ENCODE measurements around the gene ABCC10.
"Not testable (repeated sequence)": the region's sequence is repeated elsewhere in the genome, so short reads cannot be mapped to it uniquely, and the experiment has no call there.

Gene ABCC10

DNA sequence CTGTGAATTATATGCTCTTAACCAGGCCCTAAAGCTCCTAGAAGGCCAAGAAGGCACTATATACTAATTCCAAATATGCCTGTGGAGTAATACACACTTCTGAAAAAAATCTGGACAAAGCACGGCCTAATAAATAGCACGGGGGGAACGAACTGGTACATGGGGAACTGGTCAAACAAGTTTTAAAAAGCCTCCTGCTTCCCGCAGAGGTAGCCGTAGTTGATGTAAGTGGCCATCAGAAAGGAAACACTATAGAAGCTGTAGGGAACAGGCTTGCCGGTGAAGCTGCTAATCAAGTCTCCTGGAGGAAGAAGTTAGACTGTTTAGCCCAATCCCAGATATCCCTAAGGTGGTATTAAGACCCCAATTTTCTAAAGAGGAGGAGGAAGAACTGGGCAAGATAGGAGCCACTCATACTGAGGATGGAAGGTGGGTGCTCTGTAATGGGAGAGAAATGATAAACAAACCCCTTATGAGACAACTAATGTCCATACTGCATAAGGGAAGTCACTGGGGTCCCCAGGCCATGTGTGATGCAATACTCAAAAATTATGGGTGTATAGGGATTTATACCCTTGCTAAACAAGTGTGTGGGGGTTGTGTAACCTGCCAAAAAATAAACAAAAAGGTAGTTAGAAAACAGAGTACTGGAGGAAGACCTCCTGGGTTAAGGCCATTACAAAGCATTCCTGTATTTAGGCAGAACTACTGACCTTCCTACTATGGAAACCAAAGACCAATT, 30.8 kb upstream of the ABCC10 start:
- no peak overlapping the region for H3K4me3 Mint-ChIP-seq
- H3K27me3 Mint-ChIP-seq, result peaks cover 42% of the 10 kb centered on the region
- ATAC-seq, result no peak
- H3K27ac Mint-ChIP-seq, result no peak overlapping the region
- no peaks in the 10 kb centered on the region for H3K9me3 Mint-ChIP-seq
- no peaks in the 10 kb centered on the region for H3K36me3 Mint-ChIP-seq
- peaks cover 20% of the 10 kb centered on the region for H3K4me1 Mint-ChIP-seq

DNA sequence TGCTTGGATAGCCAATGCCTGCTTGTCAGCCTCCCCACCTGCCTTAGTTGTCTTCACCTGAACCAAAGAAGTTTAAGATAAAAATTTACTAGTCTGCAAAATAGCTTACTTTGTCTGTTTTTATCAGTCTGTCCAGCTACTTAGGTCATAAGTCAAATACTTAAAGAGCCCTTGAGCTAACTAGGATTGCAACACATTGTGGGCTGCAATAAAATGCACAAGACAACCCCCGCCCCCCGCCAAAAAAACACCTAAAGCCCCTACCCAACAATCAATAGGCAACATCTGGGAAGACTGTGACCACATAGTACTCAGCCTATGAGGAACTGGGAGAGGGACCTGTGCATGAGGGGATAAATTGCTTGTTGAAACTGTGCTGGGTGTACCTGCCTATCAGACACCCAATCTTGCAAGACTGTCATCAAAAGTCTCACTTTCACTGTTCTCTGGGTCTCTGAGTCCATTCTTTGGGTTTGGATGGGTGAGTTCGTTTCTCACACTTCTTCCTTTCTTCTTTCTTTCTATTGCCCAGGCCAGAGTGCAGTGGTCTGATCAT, 27.3 kb upstream of the ABCC10 start:
- H3K4me1 Mint-ChIP-seq, result no peaks in the 10 kb centered on the region
- no peak overlapping the region for H3K4me3 Mint-ChIP-seq
- H3K27ac Mint-ChIP-seq, result no peak overlapping the region
- no peaks in the 10 kb centered on the region for H3K9me3 Mint-ChIP-seq
- H3K27me3 Mint-ChIP-seq, result peaks cover 29% of the 10 kb centered on the region
- H3K36me3 Mint-ChIP-seq, result no peaks in the 10 kb centered on the region
- no peak for ATAC-seq

DNA sequence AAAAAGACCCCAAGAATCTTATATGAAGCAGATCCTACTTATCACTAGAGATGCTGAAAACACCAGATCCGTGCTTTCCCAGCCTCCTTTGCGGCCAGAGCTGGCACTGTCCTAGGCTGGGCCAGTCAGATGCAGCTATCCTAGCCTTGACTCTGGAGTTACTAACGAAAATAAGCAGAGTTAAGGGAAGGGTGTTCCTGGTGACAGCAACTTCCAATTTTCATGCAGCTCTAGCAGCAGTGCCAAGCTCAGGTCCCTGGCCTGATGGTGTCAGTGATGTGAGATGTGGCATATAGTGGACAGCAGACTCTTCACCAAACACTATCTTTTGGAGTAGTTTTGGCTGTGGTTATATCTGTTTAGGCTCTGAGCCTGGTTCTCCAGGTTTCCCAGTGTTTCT, 25.6 kb upstream of the ABCC10 start:
- Mint-ChIP-seq H3K36me3 (no peaks in the 10 kb centered on the region), H3K9me3 (no peaks in the 10 kb centered on the region), H3K4me1 (no peaks in the 10 kb centered on the region), H3K27ac (no peak overlapping the region), H3K4me3 (no peak overlapping the region), H3K27me3 (peaks cover 46% of the 10 kb centered on the region)
- no peak for ATAC-seq

DNA sequence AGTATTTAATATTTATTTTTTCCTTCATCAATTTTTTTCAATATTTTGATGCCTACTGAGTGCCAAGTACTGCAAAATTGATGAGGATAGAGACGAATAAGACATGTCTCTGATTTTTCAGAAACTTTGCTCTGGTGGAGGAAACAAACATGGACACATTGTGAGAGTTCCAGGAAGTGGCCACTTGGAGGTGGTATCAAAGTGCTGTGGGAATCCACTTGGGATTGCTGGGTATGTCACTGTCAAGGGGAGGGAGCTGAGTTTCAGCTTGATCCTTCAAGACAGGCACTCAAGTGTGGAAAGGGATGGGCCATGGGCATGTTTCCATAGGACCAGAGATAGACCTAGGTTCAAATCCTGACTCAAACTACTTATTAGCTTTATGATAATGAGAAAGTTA, 24.5 kb upstream of the ABCC10 start:
- H3K9me3 Mint-ChIP-seq, result no peaks in the 10 kb centered on the region
- H3K27ac Mint-ChIP-seq, result no peak overlapping the region
- H3K4me1 Mint-ChIP-seq, result no peaks in the 10 kb centered on the region
- no peaks in the 10 kb centered on the region for H3K36me3 Mint-ChIP-seq
- ATAC-seq, result no peak
- H3K27me3 Mint-ChIP-seq, result peaks cover 57% of the 10 kb centered on the region
- no peak overlapping the region for H3K4me3 Mint-ChIP-seq

DNA sequence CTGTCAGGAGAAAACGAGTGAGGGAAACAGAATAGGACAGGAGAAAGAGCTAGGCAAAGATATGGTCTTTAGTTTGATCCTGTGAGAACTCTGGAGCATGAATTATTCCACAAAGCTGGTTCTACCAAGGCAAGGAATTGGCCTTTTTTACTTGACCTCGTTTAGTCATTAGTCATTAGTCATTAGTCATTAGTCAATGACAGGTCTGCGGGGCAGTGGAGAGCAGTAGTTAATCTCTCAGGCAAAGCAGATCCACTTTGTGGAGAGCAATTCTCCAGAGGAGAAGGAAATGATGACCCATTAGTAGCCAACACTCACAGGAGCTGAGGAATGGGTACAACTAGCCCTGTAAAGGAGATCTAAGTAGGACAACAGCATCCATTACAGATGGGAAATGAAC, 22.0 kb upstream of the ABCC10 start:
- Mint-ChIP-seq H3K4me1 (no peaks in the 10 kb centered on the region), H3K27ac (no peak overlapping the region), H3K4me3 (no peak overlapping the region), H3K27me3 (peaks cover 64% of the 10 kb centered on the region), H3K36me3 (no peaks in the 10 kb centered on the region), H3K9me3 (no peaks in the 10 kb centered on the region)
- ATAC-seq, result no peak

DNA sequence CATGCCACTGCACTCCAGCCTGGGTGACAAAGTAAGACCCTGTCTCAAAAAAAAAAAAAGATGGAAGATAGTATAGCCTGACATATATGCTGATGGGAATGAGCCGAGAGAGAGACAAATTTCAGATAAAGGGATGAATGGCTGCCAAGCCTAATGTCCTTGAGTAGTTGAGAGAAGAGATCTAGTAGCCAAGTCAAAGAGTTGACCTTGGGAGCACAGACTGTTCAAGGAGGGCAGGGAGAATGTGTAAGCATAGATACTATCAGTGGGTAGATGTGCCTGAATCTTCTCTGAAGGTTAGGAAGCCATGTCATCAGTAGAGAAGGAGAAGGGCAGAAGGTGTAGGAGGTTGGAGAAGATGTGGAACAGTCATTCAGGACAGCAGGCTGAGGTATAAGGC, 20.0 kb upstream of the ABCC10 start:
- Mint-ChIP-seq H3K27me3 (peaks cover 55% of the 10 kb centered on the region), H3K4me1 (no peaks in the 10 kb centered on the region), H3K4me3 (no peak overlapping the region), H3K36me3 (no peaks in the 10 kb centered on the region), H3K9me3 (no peaks in the 10 kb centered on the region), H3K27ac (no peak overlapping the region)
- ATAC-seq, result no peak

DNA sequence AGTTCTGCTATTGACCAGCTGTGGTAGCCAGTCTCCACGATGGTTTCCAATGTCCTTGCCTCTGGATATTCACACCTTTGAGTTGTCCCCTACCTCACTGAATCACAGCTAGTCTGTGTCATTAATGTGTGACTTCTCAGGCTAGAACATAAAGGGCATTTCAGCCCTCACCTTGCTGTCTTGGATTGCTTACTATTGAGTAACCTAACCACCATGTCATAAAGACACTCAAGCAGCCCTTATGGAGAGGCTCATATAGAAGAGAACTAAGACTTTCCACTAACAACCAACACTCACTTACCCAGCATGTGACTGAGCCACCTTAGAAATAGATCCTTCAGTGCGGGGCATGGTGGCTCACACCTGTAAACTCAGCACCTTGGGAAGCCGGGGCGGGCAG, 19.1 kb upstream of the ABCC10 start:
- no peak overlapping the region for H3K27ac Mint-ChIP-seq
- H3K27me3 Mint-ChIP-seq, result peaks cover 53% of the 10 kb centered on the region
- ATAC-seq, result no peak
- H3K4me3 Mint-ChIP-seq, result no peak overlapping the region
- H3K4me1 Mint-ChIP-seq, result no peaks in the 10 kb centered on the region
- peaks cover under 1% of the 10 kb centered on the region for H3K9me3 Mint-ChIP-seq
- no peaks in the 10 kb centered on the region for H3K36me3 Mint-ChIP-seq

DNA sequence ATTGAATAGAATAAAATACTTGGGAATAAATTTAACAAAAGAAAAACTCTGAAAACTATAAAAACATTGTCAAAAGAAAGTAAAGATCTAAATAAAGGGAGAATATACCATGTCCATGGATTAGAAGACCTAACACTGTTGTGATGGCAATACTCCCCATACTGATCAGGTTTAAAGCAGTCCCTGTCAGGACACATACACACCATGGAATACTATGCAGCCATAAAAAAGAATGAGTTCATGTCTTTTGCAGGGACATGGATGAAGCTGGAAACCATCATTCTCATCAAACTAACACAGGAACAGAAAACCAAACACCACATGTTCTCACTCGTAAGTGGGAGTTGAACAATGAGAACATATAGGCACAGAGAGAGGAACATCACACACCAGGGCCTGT, 16.6 kb upstream of the ABCC10 start:
- H3K36me3 Mint-ChIP-seq, H3K9me3 Mint-ChIP-seq, ATAC-seq, H3K4me1 Mint-ChIP-seq, H3K27ac Mint-ChIP-seq, H3K4me3 Mint-ChIP-seq: not testable (repeated sequence)
- peaks cover 29% of the 10 kb centered on the region for H3K27me3 Mint-ChIP-seq

DNA sequence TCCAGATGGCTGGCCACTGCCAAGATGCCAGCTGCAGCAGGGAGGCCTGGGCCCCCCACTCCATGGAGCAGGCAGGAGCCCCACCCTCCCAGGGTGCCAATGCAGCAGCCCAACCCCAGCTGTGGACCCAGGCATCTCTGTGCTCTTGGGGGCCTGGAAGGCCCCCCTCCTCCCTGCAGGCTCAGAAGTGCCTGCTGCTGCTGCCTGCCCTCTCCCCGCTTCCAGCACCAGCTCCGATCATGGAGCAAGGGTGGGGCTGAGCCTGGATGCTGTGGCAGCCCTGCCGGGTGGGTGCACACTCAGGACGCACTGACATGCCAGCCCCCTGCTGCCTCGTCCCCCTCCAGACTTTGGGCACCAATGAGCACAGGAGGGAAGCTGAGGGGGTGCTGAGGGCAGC, 14.8 kb upstream of the ABCC10 start:
- Mint-ChIP-seq H3K4me3 (no peak overlapping the region), H3K36me3 (no peaks in the 10 kb centered on the region), H3K4me1 (no peaks in the 10 kb centered on the region), H3K9me3 (peaks cover 3% of the 10 kb centered on the region), H3K27me3 (peaks cover 11% of the 10 kb centered on the region), H3K27ac (no peak overlapping the region)
- no peak for ATAC-seq

DNA sequence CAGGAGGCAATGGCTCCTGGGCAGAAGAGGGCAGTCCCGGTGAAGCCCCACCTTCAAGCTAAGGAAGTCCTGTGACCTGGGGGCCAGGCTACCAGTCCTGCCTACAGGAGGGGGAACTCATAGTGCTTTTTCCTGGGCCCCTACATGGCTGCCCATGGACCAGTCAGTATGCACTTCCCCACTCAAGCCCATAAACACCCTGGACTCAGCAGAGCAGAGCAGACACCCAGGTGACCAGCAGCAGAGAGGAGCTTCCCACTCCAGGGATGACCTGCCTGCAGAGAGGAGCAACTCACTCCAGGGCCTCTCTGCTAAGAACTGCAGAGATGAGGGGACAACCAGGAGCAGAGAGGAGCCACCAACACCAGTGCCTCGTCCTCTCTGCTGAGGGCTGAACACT, 14.3 kb upstream of the ABCC10 start:
- Mint-ChIP-seq H3K9me3 (peaks cover 3% of the 10 kb centered on the region), H3K4me1 (no peaks in the 10 kb centered on the region), H3K4me3 (no peak overlapping the region), H3K27me3 (peaks cover 6% of the 10 kb centered on the region), H3K27ac (no peak overlapping the region), H3K36me3 (no peaks in the 10 kb centered on the region)
- ATAC-seq, result no peak

DNA sequence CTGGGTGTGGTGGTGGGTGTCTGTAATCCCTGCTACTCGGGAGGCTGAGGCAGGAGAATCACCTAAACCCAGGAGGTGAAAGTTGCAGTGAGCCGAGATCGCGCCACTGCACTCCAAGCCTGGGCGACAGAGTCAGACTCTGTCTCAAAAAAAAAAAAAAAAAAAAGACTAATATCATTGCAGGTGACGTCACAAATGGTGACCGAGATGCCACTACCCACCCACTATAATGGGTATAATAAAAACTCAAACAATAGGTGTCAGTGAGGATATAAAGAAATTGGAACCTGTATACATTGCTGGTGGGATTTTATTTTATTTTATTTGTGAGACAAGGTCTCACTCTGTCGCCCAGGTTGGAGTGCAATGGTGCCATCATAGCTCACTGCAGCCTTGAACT, 12.1 kb upstream of the ABCC10 start:
- H3K36me3 Mint-ChIP-seq, H3K27me3 Mint-ChIP-seq, ATAC-seq, H3K27ac Mint-ChIP-seq, H3K4me1 Mint-ChIP-seq, H3K9me3 Mint-ChIP-seq, H3K4me3 Mint-ChIP-seq: not testable (repeated sequence)

DNA sequence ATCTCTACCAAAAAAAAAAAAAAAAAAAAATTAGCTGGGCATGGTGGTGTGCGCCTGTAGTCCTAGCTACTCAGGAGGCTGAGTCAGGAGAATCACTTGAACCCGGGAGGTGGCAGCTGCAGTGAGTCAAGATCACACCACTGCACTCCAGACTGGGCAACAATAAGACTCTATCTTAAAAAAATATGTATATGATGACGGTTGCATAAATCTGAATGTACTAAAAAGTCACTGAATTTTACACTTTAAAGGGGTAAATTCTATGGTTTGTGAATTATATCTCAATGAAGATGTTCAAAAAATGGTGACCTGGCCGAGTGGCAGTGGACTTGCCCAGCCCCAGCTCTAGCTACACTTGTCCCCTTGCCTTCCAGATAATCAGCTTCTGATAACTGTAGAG, 10.4 kb upstream of the ABCC10 start:
- H3K4me3 Mint-ChIP-seq, result no peak overlapping the region
- no peaks in the 10 kb centered on the region for H3K4me1 Mint-ChIP-seq
- H3K27me3 Mint-ChIP-seq, result no peaks in the 10 kb centered on the region
- H3K36me3 Mint-ChIP-seq, result no peaks in the 10 kb centered on the region
- no peak for ATAC-seq
- peaks cover 8% of the 10 kb centered on the region for H3K9me3 Mint-ChIP-seq
- no peak overlapping the region for H3K27ac Mint-ChIP-seq

DNA sequence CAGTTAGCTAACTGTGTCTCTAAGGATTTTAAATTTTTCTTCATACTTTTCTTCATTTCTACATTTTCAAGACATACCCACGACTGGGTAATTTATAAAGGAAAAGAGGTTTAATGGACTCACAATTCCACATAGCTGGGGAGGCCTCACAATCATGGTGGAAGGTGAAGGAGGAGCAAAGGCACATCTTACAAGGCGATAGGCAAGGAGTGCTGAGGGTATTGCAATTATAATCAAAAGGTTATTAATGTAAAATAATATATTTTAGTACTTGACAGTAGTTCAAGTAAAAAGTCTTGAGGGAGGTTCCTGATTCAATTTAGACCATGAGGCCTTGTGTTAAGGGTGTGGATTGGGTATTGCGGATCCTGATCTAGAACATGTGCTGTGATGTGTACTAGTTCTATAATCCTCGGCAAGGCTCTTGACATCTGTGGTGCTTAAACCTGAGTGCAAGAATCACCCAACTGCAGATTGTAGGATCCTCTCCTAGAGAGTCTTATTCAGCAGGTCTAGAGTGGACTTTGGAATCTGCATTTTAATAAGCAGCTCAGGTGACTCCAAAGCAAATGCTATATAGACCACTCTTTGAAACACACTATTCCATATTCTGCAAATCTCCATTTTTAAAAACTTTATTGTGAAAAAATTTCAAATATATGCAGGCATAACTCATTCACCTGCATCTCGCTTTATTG, 7.2 kb upstream of the ABCC10 start:
- H3K36me3 Mint-ChIP-seq, result no peaks in the 10 kb centered on the region
- peaks cover 6% of the 10 kb centered on the region for H3K9me3 Mint-ChIP-seq
- no peaks in the 10 kb centered on the region for H3K27me3 Mint-ChIP-seq
- H3K4me1 Mint-ChIP-seq, result no peaks in the 10 kb centered on the region
- no peak overlapping the region for H3K27ac Mint-ChIP-seq
- no peak overlapping the region for H3K4me3 Mint-ChIP-seq
- ATAC-seq, result no peak

DNA sequence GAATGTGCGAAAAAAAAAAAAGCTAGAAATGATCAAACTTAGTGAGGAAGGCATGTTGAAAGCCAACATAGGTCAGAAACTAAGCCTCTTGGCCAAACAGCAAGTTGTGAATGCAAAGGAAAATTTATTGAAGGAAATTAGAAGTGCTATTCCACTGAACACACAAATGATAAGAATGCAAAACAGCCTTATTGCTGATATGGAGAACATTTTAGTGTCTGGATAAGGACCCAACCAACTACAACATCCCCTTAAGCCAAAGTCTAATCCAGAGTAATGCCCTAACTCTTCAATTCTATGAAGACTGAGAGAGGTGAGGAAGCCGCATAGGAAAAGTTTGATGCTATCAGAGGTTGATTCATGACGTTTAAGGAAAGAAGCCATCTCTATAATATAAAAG, 5.5 kb upstream of the ABCC10 start:
- H3K36me3 Mint-ChIP-seq, result no peaks in the 10 kb centered on the region
- peaks cover 6% of the 10 kb centered on the region for H3K9me3 Mint-ChIP-seq

DNA sequence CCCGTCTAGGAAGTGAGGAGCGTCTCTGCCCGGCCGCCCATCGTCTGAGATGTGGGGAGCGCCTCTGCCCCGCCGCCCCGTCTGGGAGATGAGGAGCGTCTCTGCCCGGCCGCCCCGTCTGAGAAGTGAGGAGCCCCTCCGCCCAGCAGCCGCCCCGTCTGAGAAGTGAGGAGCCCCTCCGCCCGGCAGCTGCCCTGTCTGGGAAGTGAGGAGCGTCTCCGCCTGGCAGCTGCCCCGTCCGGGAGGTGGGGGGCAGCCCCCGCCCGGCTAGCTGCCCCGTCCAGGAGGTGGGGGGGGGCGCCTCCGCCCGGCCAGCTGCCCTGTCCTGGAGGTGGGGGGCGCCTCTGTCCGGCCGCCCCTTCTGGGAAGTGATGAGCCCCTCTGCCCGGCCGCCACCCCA, 2.3 kb upstream of the ABCC10 start:
- not testable (repeated sequence) for H3K27me3 Mint-ChIP-seq, H3K36me3 Mint-ChIP-seq, H3K4me3 Mint-ChIP-seq, H3K27ac Mint-ChIP-seq, H3K9me3 Mint-ChIP-seq, ATAC-seq
- peaks cover 19% of the 10 kb centered on the region for H3K4me1 Mint-ChIP-seq

More for the DNA sequence above, 5.5 kb upstream of the ABCC10 start:
- Mint-ChIP-seq H3K4me3 (no peak overlapping the region), H3K27ac (no peak overlapping the region), H3K27me3 (no peaks in the 10 kb centered on the region), H3K4me1 (peaks cover under 1% of the 10 kb centered on the region)
- no peak for ATAC-seq

DNA sequence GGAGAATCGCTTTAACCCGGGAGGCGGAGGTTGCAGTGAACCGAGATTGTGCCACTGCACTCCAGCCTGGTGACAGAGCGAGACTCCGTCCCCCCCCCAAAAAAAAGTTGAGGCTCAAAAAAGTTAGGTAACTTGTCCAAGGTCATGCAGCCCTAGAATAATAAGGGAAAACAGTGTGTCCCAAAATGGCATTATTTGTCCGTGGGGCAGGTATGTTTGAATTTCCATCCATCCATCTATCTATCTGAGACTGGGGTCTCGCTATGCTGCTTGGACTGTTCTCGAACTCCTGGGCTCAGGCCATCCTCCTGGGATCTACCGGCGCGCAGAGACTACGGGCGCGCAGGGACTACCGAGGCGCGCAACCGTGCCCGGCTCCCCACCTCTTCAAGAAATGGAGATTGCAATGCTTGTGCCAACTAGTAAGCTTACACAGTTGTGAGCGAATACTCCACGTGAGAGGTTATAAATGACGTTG, 374 bp upstream of the ABCC10 start:
- Mint-ChIP-seq H3K4me3 (peak overlapping the region; percentile 93), H3K36me3 (peaks cover 5% of the 10 kb centered on the region), H3K9me3 (no peaks in the 10 kb centered on the region), H3K4me1 (peaks cover 24% of the 10 kb centered on the region), H3K27ac (peak overlapping the region; percentile 91), H3K27me3 (no peaks in the 10 kb centered on the region)
- ATAC-seq, result no peak

Measured in stimulated activated memory B cell treated with anti-CD40 and anti-IgM and Interleukin-4, amounts not matched to agents 10 μg/mL and 1 μg/mL and 100 μg/mL, for 72 hours (primary cell).